NCI-H774 (cell line): Measurements from ENCODE around the gene CHIC1.
"Not testable (repeated sequence)": the region's sequence is repeated elsewhere in the genome, so short reads cannot be mapped to it uniquely, and the experiment has no call there.

Experiments used
- DNase-seq: peaks from one replicate; lab custom pipeline; 2025; lab: John Stamatoyannopoulos, UW

CHIC1 gene

GRCh38 chrX:73562984-73563737 is at the start of gene CHIC1:
CHIC1 (plus strand) TSS chrX:73563197; CDS start chrX:73563285, 88 bp downstream.
- DNase-seq: peak; percentile 52

DNA sequence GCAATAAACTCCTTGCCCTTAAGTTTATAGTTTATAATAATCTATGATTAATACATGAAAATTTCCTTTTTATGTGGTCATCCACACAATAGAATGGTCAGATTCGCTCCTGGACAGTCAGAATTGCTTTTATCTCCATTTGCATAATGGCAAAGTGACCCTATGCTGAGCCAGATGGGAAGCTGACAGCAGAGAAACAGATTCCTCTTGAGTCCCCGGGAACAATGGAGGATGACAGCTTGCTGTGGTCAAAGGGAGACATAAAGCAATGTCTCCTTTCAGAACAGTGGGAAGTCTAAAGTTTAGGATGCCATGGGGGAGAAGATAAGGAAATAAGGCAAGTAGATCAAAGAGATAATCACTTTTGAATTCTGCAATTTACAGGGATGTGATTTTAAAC is 40.2 kb upstream of the CHIC1 start:
- DNase-seq: not testable (repeated sequence)

DNA sequence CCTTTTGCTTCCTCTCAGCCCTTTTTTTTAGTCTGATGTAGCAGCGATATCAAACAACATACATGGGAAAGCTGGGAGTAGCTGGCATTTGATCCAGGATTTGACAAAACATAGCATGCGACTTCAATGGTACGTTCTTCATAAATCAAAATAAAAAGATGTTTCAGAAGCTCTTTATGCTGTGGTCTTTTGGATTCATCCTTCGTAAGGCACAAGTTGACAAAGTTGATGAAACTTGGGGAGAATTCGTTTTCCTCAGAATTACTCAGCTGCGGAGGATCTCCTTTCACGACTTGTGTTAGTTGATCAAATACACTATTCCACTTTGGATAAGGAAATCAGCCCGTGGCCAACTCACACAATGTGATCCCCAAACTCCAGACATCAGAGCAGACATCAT is 38.1 kb upstream of the CHIC1 start:
- no peak for DNase-seq

DNA sequence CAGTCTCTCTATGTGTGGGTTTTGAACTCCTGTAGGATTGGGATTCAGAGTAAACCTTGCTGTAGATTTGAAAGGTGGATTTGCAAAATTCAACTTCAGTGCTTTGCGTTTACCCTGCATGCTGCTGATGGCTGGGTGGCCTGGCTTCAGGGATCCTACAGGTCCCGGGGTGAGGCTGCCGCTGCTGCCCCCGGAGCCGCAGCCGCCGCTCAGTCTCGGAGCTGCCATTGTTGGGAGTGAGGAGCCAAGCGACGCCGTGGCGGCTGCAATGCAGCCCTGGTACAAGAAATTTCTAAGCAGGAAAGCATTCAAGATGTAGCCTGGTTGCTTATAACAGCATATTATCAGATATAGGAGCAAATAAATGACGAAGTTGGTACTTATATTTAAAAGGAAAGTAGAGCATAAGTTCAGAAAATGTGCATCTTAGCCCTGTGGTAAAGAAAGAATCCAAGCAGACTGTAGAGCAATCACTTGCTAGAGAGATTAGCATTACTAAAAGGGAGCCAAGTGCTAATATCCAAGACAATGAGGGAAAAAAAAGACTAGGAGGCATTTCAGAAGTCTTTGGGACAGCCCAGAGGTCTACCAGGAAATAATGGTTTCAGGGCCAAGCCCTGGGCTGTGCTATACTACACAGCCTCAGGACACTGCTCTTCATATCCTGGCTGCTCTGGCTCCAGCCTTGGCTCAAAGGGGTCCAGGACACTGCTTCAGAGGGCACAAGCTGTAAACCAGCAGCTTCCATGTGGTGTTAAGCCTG is 36.9 kb upstream of the CHIC1 start:
- no peak for DNase-seq

DNA sequence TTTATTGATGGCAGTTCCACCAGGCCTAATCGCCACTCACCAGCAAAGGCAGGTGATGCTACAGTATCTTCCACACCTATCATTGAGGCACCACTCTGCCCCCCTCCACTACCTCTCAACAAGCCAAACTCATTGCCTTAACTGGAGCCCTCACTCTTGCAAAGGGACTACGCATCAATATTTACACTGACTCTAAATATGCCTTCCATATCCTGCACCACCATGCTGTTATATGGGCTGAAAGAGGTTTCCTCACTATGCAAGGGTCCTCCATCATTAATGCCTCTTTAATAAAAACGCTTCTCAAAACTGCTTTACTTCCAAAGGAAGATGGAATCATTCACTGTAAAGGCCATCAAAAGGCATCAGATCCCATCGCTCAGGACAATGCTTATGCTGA is 31.3 kb upstream of the CHIC1 start:
- DNase-seq: not testable (repeated sequence)

DNA sequence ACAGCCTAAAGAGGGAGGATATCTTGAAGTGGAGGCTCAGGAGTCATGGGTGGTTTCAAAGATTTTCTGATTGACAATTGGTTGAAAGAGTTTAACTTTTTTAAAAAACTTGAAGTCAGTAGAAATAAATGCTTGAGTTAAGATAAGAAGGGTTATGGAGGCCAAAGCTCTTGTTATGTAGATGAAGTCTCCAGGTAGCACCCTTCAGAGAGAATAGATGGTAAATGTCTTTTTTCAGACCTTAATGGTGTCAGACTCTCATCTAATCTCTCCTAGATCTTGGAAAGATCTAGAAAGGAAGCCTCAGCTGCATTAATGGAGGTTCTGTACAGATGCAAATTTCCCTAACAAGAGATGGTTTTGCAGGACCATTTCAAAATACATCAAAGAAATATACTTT is 6.8 kb upstream of the CHIC1 start:
- no peak for DNase-seq

GRCh38 chrX:73561801-73562200 is 1.2 kb upstream of the CHIC1 start:
- DNase-seq: no peak

GRCh38 chrX:73562458-73562857 is 539 bp upstream of the CHIC1 start:
- no peak for DNase-seq

DNA sequence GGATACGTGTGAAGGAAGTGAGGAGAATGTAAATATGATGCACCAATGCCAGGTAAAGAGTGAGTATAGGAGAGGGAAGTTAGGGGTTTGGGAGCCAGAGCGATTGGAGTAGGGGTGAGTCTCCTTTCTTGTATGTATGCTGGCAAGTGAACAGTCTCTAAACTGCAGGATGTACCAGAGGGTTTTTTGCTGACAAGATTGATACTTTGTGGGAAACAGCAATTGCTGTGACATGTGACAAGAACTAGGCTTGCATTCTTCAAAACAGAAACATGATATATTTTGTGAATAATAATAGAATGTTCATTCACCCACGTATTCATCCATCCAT is 706 bp downstream of the CHIC1 start:
- DNase-seq: no peak

GRCh38 chrX:73577361-73577760 is 14.4 kb downstream of the CHIC1 start:
- peak; percentile 55 for DNase-seq

GRCh38 chrX:73581002-73581628 is 18.1 kb downstream of the CHIC1 start:
- no peak for DNase-seq

DNA sequence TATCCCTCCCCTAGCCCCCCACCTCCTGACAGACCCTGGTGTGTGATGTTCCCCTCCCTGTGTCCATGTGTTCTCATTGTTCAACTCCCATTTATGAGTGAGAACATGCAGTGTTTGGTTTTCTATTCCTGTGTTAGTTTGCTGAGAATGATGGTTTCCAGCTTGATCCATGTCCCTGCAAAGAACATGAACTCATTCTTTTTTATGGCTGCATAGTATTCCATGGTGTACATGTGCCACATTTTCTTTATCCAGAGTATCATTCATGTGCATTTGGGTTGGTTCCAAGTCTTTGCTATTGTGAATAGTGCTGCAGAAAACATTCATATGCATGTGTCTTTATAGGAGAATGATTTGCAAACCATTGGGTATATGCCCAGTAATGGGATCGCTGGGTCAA is 34.8 kb downstream of the CHIC1 start:
- DNase-seq: not testable (repeated sequence)

DNA sequence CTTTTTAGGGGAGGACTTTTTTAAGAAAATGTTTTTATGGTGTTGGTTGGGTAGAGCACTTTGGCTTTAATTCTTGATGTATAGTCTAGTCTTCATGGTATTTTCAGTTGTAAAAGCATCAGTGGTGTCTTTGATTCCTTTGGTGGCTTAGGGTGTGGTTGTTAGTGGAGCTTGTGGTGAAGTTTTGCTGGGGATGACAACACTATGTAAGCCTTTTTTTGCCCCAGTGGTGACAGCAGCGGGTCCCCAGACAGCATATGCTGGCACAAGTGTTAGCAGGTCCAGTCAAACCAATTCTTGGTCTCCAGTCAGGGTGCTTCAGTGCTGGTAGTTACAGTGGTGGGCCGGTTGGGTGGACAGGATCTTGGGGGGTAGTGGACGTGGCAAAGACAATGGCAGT is 52.0 kb downstream of the CHIC1 start:
- no peak for DNase-seq

GRCh38 chrX:73641669-73642068 is 78.7 kb downstream of the CHIC1 start:
- not testable (repeated sequence) for DNase-seq

DNA sequence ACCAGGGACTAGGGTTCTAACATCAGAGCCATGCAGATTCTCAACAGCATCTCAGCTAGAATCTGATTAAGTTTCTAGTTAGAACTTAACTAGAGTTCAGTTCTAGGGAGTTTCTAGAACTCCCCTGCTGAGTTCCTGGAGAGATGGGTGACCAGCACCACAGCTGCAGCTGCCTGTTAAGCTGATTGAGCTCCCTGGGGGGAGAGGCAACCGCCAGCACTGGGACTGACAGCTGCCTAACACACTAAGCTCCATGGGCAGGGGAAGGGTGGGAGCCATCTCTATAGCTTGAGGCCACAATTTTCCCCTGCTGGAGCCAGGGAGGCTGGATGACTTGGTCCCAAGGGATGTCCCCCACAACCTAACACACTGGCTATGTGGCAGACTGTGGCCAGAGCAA is 84.2 kb downstream of the CHIC1 start:
- no peak for DNase-seq

DNA sequence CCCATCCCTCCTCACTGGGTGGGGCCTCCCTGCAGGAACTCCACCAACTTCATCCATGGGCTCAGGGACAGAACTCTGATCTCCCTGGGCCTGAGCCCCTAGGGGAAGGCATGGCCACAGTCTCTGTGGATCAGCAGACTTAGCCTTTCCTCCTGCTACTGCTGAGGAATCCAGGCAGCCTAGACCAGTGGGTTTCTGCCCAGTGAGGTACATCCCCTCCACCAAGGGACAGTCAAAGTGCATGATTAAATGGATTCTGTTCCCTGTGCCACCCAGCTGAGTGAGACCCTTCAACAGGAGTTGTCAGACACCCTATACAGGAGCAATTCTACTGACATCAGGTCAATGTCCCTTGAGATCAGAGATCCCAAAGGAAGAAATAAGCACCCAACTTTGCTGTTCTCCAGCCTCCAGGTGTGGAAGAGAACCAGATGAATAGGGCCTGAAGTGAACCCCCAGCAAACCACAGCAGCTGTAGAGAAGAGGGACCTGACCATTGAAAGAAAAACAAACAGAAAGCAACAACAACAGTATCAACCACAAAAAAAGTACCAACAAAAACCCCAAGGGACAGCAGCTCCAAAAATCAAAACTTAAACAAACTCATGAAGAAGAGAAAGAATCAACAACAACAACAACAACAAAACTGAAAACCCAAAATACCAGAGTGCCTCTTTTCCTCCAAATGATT is 84.8 kb downstream of the CHIC1 start:
- DNase-seq: no peak

DNA sequence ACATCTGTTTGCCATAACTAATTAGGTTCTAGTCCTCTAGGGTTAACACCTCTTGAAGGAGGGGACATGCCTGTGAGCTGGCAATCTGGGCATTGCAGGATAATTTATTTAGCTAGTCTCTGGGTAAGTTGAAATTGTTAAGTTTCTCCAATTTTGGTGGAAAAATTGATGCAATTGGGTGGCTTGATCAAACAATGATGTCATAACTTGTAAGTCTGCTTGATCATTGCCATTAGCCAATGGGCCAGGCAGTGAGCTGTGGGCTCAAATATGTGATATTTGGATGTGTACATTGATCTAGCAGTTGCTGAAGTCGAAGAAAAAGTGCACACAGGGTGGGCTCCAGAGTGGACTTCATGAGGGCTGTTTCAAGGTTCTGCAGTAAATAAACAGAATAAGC is 98.3 kb downstream of the CHIC1 start:
- DNase-seq: not testable (repeated sequence)

DNA sequence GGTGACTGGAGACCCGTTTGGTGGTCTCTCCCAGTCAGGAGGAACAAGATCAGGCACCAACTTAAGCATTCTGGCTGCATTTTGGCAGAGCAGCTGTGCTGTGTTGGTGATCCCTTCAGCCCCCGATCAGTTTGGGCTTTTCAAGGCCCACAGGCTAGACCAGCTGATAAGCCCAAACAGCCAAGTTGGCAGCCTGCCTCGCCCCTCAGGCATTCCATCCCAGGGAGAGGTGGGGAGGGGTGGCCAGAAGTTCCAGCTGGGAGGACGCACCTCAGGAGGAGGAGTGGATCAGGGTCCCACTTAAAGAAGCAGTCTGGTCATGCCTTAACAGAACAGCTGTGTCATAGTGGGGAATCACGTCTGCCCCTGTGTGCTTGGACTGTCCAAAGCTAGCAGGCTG is 105.8 kb downstream of the CHIC1 start:
- no peak for DNase-seq

- DNase-seq: no peak
Measured at GRCh38 chrX:73681408-73681807, 118.4 kb downstream of the CHIC1 start.

DNA sequence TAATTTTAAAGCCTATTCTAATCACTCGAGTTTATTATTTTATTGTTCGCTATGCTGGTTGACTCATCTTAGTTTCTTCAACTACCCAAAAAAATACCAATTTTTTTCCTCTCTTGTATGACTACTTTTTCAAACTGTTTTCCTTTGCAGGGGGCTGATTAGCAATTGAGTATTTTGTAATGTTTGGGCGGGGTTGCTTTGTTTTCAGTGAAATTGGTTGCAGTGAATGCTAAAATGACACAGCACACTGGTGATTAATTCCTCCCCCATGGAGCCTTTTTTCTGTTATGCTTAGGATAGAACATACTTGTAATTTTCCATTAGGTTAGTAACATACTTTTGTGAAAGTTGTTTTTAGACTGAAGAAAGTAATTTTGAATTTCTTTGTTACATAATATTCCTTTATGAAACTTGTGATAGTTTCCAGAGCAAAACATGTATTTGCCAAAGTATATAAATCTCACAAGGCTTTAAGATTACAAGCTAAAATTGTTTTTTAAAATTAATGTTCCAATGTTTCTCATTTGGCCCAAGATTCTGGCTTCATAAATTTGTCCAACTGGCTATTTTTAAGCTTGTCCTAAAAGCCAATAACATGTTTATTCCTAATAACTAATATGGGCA is 120.4 kb downstream of the CHIC1 start:
- DNase-seq: no peak

DNA sequence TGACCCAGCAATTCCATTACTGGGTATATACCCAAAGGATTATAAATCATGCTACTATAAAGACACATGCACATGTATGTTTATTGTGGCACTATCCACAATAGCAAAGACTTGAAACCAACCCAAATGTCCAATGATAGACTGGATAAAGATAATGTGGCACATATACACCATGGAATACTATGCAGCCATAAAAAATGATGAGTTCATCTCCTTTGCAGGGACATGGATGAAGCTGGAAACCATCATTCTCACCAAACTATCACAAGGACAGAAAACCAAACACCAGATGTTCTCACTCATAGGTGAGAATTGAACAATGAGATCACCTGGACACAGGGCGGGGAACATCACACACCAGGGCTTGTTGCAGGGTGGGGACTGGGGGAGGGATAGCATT is 144.0 kb downstream of the CHIC1 start:
- not testable (repeated sequence) for DNase-seq

- peak; percentile 0 for DNase-seq
Measured at GRCh38 chrX:73728602-73729001, 165.6 kb downstream of the CHIC1 start.
